ENCODE results near the gene ZNF385D. TPM values are rescaled to one million over a fixed set of nuclear protein-coding genes. Genes with fewer than 3 reads are reported as not detected.

ZNF385D gene
- polyA plus RNA-seq, 1 donor (not counting 4 experiments of a cell fraction or from before 2014, with no cell fraction given), result 0.46 TPM

DNA sequence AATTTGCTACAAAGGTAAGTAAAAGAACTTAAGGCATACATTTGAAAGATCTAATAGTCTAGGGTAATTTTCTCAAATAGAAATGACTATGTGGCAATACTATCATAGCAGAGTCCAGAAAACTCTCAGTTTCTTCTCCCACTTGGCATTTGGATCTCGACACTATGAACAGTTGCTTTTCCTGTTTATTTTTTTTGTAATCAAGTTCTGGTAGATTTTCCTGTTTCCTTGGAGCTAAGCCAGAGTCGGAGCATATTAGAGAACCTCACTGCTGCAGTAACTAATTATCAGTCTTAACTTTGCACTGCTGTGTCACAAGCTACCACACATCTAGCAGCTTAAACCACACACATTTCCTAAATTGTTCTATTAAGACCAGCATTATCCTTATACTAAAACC, 44.9 kb upstream of the ZNF385D start:
- H3K9me3 ChIP-seq (ENCODE audit: control insufficient read depth, low read depth, low read length), result no peaks in the 10 kb centered on the region
- no peaks in the 10 kb centered on the region for H3K79me2 ChIP-seq (ENCODE audit: control insufficient read depth, insufficient read depth, low read length)
- DNase-seq (ENCODE audit: low read depth, low spot score), result no peak
- no peaks in the 10 kb centered on the region for H3K4me1 ChIP-seq (ENCODE audit: control insufficient read depth, extremely low read depth, insufficient read depth, low read length)
- FAIRE-seq, result no peak
- no peak overlapping the region for H2AFZ ChIP-seq (ENCODE audit: control insufficient read depth, low read length)
- H3K9ac ChIP-seq (ENCODE audit: control insufficient read depth, extremely low read depth, insufficient read depth, low read length), result no peak overlapping the region
- H3K27me3 ChIP-seq (ENCODE audit: control insufficient read depth, extremely low read depth, insufficient read depth, low read length), result no peaks in the 10 kb centered on the region
- no peak overlapping the region for H3K4me3 ChIP-seq (ENCODE audit: control insufficient read depth in 2 of 3, extremely low read depth in 1 of 3, insufficient read depth in 2 of 3, low read depth in 1 of 3, low read length in 3 of 3)
- dilution Hi-C loops (cut with MboI; ENCODE audit: extremely low pct_ligation_motif_present, low sequenced_read_pairs), result no loop called here
- no peaks in the 10 kb centered on the region for H3K9me1 ChIP-seq (ENCODE audit: control insufficient read depth, extremely low read depth, insufficient read depth, low read length)
- no peaks in the 10 kb centered on the region for H3K36me3 ChIP-seq (ENCODE audit: control insufficient read depth in 2 of 2, extremely low read depth in 1 of 2, insufficient read depth in 2 of 2, low read length in 2 of 2)
- no peak overlapping the region for H3K4me2 ChIP-seq (ENCODE audit: control insufficient read depth, extremely low read depth, insufficient read depth, low read depth, low read length)
- no peak for TF ChIP-seq EZH2 (IDR thresholded peaks at IDR 0.05; ENCODE audit: low read length)
- TF ChIP-seq, protein P1, sequence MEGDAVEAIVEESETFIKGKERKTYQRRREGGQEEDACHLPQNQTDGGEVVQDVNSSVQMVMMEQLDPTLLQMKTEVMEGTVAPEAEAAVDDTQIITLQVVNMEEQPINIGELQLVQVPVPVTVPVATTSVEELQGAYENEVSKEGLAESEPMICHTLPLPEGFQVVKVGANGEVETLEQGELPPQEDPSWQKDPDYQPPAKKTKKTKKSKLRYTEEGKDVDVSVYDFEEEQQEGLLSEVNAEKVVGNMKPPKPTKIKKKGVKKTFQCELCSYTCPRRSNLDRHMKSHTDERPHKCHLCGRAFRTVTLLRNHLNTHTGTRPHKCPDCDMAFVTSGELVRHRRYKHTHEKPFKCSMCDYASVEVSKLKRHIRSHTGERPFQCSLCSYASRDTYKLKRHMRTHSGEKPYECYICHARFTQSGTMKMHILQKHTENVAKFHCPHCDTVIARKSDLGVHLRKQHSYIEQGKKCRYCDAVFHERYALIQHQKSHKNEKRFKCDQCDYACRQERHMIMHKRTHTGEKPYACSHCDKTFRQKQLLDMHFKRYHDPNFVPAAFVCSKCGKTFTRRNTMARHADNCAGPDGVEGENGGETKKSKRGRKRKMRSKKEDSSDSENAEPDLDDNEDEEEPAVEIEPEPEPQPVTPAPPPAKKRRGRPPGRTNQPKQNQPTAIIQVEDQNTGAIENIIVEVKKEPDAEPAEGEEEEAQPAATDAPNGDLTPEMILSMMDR (optimal IDR thresholded peaks at IDR 0.05 in 1 of 3, IDR thresholded peaks at IDR 0.05 in 1 of 3, conservative IDR thresholded peaks at IDR 0.05 in 1 of 3; ENCODE audit: extremely low read depth in 1 of 3, insufficient read depth in 2 of 3, low read length in 3 of 3), result no peak
- H3K27ac ChIP-seq (ENCODE audit: control insufficient read depth, insufficient read depth, low read length), result no peak overlapping the region
- H4K20me1 ChIP-seq (ENCODE audit: control insufficient read depth, extremely low read depth, insufficient read depth, low read length), result no peaks in the 10 kb centered on the region

- FAIRE-seq (no peak), DNase-seq (ENCODE audit: low read depth, low spot score) (no peak)
- no peak overlapping the region for H2AFZ ChIP-seq (ENCODE audit: control insufficient read depth, low read length)
- H3K4me1 ChIP-seq (ENCODE audit: control insufficient read depth, extremely low read depth, insufficient read depth, low read length), result no peaks in the 10 kb centered on the region
- TF ChIP-seq, protein P1 (optimal IDR thresholded peaks at IDR 0.05 in 1 of 3, IDR thresholded peaks at IDR 0.05 in 1 of 3, conservative IDR thresholded peaks at IDR 0.05 in 1 of 3; ENCODE audit: extremely low read depth in 1 of 3, insufficient read depth in 2 of 3, low read length in 3 of 3), result no peak
- dilution Hi-C loops (cut with MboI; ENCODE audit: extremely low pct_ligation_motif_present, low sequenced_read_pairs), result no loop called here
- no peaks in the 10 kb centered on the region for H4K20me1 ChIP-seq (ENCODE audit: control insufficient read depth, extremely low read depth, insufficient read depth, low read length)
- no peaks in the 10 kb centered on the region for H3K9me1 ChIP-seq (ENCODE audit: control insufficient read depth, extremely low read depth, insufficient read depth, low read length)
- no peaks in the 10 kb centered on the region for H3K9me3 ChIP-seq (ENCODE audit: control insufficient read depth, low read depth, low read length)
- H3K9ac ChIP-seq (ENCODE audit: control insufficient read depth, extremely low read depth, insufficient read depth, low read length), result no peak overlapping the region
- H3K27ac ChIP-seq (ENCODE audit: control insufficient read depth, insufficient read depth, low read length), result no peak overlapping the region
- H3K4me2 ChIP-seq (ENCODE audit: control insufficient read depth, extremely low read depth, insufficient read depth, low read depth, low read length), result no peak overlapping the region
- no peak overlapping the region for H3K4me3 ChIP-seq (ENCODE audit: control insufficient read depth in 2 of 3, extremely low read depth in 1 of 3, insufficient read depth in 2 of 3, low read depth in 1 of 3, low read length in 3 of 3)
- H3K79me2 ChIP-seq (ENCODE audit: control insufficient read depth, insufficient read depth, low read length), result no peaks in the 10 kb centered on the region
- no peaks in the 10 kb centered on the region for H3K36me3 ChIP-seq (ENCODE audit: control insufficient read depth in 2 of 2, extremely low read depth in 1 of 2, insufficient read depth in 2 of 2, low read length in 2 of 2)
- H3K27me3 ChIP-seq (ENCODE audit: control insufficient read depth, extremely low read depth, insufficient read depth, low read length), result no peaks in the 10 kb centered on the region
Observed at GRCh38 chr3:21795152-21795837, 44.3 kb upstream of the ZNF385D start.

All from keratinocyte (primary cell).